ENCODE measurements around the gene CACNB3. TPM values are rescaled to one million over a fixed set of nuclear protein-coding genes. Genes with fewer than 3 reads are reported as not detected.

CACNB3 gene
- total and polyA plus RNA-seq, 2 donors (not counting 1 experiment from before 2014, with no cell fraction given) = 28.4 to 46.2 TPM

GRCh38 chr12:48777501-48778400 is 40.5 kb upstream of the CACNB3 start:
- no peak for DNase-seq (ENCODE audit: low read depth in 2 of 2)
- Histone ChIP-seq H3K9ac (ENCODE audit: insufficient read depth, low read length) (no peak overlapping the region), H2AFZ (ENCODE audit: low read length) (no peak overlapping the region), H3K27ac (ENCODE audit: insufficient read depth, low read length) (no peak overlapping the region), H3K4me2 (ENCODE audit: extremely low read depth, insufficient read depth, low read length) (no peak overlapping the region), H3K9me3 (ENCODE audit: control insufficient read depth, insufficient read depth, low read depth, low read length) (no peaks in the 10 kb centered on the region), H3K36me3 (ENCODE audit: control insufficient read depth, insufficient read depth, low read length) (peaks cover 24% of the 10 kb centered on the region), H3K4me3 (replicated peaks in 1 of 4; ENCODE audit: control extremely low read depth in 1 of 4, insufficient read depth in 1 of 4, low read depth in 3 of 4, low read length in 4 of 4) (no peak overlapping the region), H3K27me3 (ENCODE audit: control insufficient read depth, insufficient read depth, low read length) (no peaks in the 10 kb centered on the region), H4K20me1 (ENCODE audit: control insufficient read depth, extremely low read depth, insufficient read depth, low read length) (no peaks in the 10 kb centered on the region), H3K79me2 (ENCODE audit: control insufficient read depth, insufficient read depth, low read length) (no peaks in the 10 kb centered on the region), H3K4me1 (ENCODE audit: control insufficient read depth, extremely low read depth, insufficient read depth, low read length) (peaks cover 7% of the 10 kb centered on the region)
- TF ChIP-seq EZH2 (IDR thresholded peaks at IDR 0.05; ENCODE audit: low read length, missing control alignments) = no peak
- TF ChIP-seq, protein P1, sequence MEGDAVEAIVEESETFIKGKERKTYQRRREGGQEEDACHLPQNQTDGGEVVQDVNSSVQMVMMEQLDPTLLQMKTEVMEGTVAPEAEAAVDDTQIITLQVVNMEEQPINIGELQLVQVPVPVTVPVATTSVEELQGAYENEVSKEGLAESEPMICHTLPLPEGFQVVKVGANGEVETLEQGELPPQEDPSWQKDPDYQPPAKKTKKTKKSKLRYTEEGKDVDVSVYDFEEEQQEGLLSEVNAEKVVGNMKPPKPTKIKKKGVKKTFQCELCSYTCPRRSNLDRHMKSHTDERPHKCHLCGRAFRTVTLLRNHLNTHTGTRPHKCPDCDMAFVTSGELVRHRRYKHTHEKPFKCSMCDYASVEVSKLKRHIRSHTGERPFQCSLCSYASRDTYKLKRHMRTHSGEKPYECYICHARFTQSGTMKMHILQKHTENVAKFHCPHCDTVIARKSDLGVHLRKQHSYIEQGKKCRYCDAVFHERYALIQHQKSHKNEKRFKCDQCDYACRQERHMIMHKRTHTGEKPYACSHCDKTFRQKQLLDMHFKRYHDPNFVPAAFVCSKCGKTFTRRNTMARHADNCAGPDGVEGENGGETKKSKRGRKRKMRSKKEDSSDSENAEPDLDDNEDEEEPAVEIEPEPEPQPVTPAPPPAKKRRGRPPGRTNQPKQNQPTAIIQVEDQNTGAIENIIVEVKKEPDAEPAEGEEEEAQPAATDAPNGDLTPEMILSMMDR (conservative IDR thresholded peaks at IDR 0.05 in 1 of 2, IDR thresholded peaks at IDR 0.05 in 1 of 2; ENCODE audit: low read depth in 1 of 2, low read length in 2 of 2) = no peak

DNA sequence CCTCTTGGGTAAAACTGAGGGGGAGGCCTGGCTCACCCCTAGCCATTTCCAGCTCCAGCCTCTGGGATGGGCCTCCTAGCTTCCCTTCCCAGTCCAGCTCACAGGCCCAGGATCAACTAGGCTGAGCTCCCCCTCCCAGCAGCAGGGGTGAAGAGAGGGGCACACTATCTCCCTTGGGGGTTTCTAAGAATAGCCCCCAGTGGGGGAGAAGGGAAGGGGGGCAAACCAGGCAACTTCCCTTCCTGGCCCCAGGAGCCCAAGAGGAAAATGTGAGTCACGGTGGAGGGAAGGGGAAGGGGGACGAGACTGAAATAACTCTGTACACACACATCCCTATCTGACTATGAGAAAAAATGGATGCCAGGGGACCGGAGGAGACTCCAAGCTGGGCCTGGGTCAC is 38.4 kb upstream of the CACNB3 start:
- peak; percentile 61 to 73 for DNase-seq (ENCODE audit: low read depth in 2 of 2)
- Histone ChIP-seq H3K27ac (ENCODE audit: insufficient read depth, low read length) (peak overlapping the region; percentile 53), H3K27me3 (ENCODE audit: control insufficient read depth, insufficient read depth, low read length) (no peaks in the 10 kb centered on the region), H3K9me3 (ENCODE audit: control insufficient read depth, insufficient read depth, low read depth, low read length) (no peaks in the 10 kb centered on the region), H2AFZ (ENCODE audit: low read length) (no peak overlapping the region), H3K4me2 (ENCODE audit: extremely low read depth, insufficient read depth, low read length) (no peak overlapping the region), H4K20me1 (ENCODE audit: control insufficient read depth, extremely low read depth, insufficient read depth, low read length) (no peaks in the 10 kb centered on the region), H3K9ac (ENCODE audit: insufficient read depth, low read length) (no peak overlapping the region), H3K4me1 (ENCODE audit: control insufficient read depth, extremely low read depth, insufficient read depth, low read length) (peaks cover 7% of the 10 kb centered on the region), H3K4me3 (replicated peaks in 1 of 4; ENCODE audit: control extremely low read depth in 1 of 4, insufficient read depth in 1 of 4, low read depth in 3 of 4, low read length in 4 of 4) (no peak overlapping the region), H3K36me3 (ENCODE audit: control insufficient read depth, insufficient read depth, low read length) (peaks cover 15% of the 10 kb centered on the region), H3K79me2 (ENCODE audit: control insufficient read depth, insufficient read depth, low read length) (no peaks in the 10 kb centered on the region)
- TF ChIP-seq, protein P1 (conservative IDR thresholded peaks at IDR 0.05 in 1 of 2, IDR thresholded peaks at IDR 0.05 in 1 of 2; ENCODE audit: low read depth in 1 of 2, low read length in 2 of 2) = no peak
- TF ChIP-seq EZH2 (IDR thresholded peaks at IDR 0.05; ENCODE audit: low read length, missing control alignments) = no peak

GRCh38 chr12:48780381-48781025 is 37.8 kb upstream of the CACNB3 start:
- peaks cover 11% of the 10 kb centered on the region for H3K36me3 ChIP-seq (ENCODE audit: control insufficient read depth, insufficient read depth, low read length)
- H3K9me3 ChIP-seq (ENCODE audit: control insufficient read depth, insufficient read depth, low read depth, low read length) = no peaks in the 10 kb centered on the region
- H3K9ac ChIP-seq (ENCODE audit: insufficient read depth, low read length) = no peak overlapping the region
- no peaks in the 10 kb centered on the region for H3K79me2 ChIP-seq (ENCODE audit: control insufficient read depth, insufficient read depth, low read length)
- peak overlapping the region; percentile 53 for H3K27ac ChIP-seq (ENCODE audit: insufficient read depth, low read length)
- H3K4me1 ChIP-seq (ENCODE audit: control insufficient read depth, extremely low read depth, insufficient read depth, low read length) = peaks cover 7% of the 10 kb centered on the region
- no peaks in the 10 kb centered on the region for H4K20me1 ChIP-seq (ENCODE audit: control insufficient read depth, extremely low read depth, insufficient read depth, low read length)
- TF ChIP-seq, protein P1 (conservative IDR thresholded peaks at IDR 0.05 in 1 of 2, IDR thresholded peaks at IDR 0.05 in 1 of 2; ENCODE audit: low read depth in 1 of 2, low read length in 2 of 2) = no peak
- TF ChIP-seq EZH2 (IDR thresholded peaks at IDR 0.05; ENCODE audit: low read length, missing control alignments) = no peak
- no peaks in the 10 kb centered on the region for H3K27me3 ChIP-seq (ENCODE audit: control insufficient read depth, insufficient read depth, low read length)
- no peak overlapping the region for H2AFZ ChIP-seq (ENCODE audit: low read length)
- H3K4me3 ChIP-seq (replicated peaks in 1 of 4; ENCODE audit: control extremely low read depth in 1 of 4, insufficient read depth in 1 of 4, low read depth in 3 of 4, low read length in 4 of 4) = no peak overlapping the region
- no peak overlapping the region for H3K4me2 ChIP-seq (ENCODE audit: extremely low read depth, insufficient read depth, low read length)
- DNase-seq (ENCODE audit: low read depth in 2 of 2) = no peak

Data from fibroblast of lung (primary cell).